Type B pancreatic cell (in vitro differentiated cells): ENCODE results near the gene PLB1. TPM values are rescaled to one million over a fixed set of nuclear protein-coding genes. Genes with fewer than 3 reads are reported as not detected.

Experiments
- DNase-seq: peaks from one replicate; pipeline ENCODE4 v3.0.0; 2021; ENCODE audit warnings: mixed read lengths; ENCODE audit not compliant: unreplicated experiment; ENCODE audit errors: extremely low spot score
- H3K27ac Mint-ChIP-seq: 2 replicates; pipeline ENCODE4 v1.8.0; 2021; ENCODE audit warnings: mild to moderate bottlenecking, mixed read lengths
- H3K27me3 Mint-ChIP-seq: 2 replicates; pipeline ENCODE4 v1.8.0; 2021; ENCODE audit warnings: mixed read lengths
- H3K36me3 Mint-ChIP-seq: 2 replicates; pipeline ENCODE4 v1.8.0; 2021; ENCODE audit warnings: mixed read lengths
- H3K4me1 Mint-ChIP-seq: one replicate; pipeline ENCODE4 v1.8.0; 2021; ENCODE audit warnings: mixed read lengths; ENCODE audit not compliant: unreplicated experiment
- H3K4me3 Mint-ChIP-seq: 2 replicates; pipeline ENCODE4 v1.8.0; 2021; ENCODE audit warnings: mild to moderate bottlenecking, mixed read lengths
- H3K9me3 Mint-ChIP-seq: 2 replicates; pipeline ENCODE4 v1.8.0; 2021; ENCODE audit warnings: mixed read lengths
- CTCF ChIP-seq: fragments of 200-600 bp; sonication (generic); conservative IDR thresholded peaks from 2 replicates; pipeline ENCODE4 v1.5.0; 2021; ENCODE audit warnings: antibody characterized with exemption, mild to moderate bottlenecking
- total RNA-seq: library from RNA; stranded (reverse); gene quantifications from 2 replicates; pipeline ENCODE4 v1.2.1, GENCODE V29; 2021; ENCODE audit warnings: low replicate concordance

Gene PLB1
- total RNA-seq, 1 donor from 2014 or later = 1.9 TPM

- DNase-seq = no peak
- Mint-ChIP-seq H3K4me1 (no peaks in the 10 kb centered on the region), H3K9me3 (no peaks in the 10 kb centered on the region), H3K27ac (no peak overlapping the region), H3K4me3 (no peak overlapping the region), H3K36me3 (no peaks in the 10 kb centered on the region), H3K27me3 (no peaks in the 10 kb centered on the region)
- no peak for TF ChIP-seq CTCF
Observed at GRCh38 chr2:28448793-28449100, 47.1 kb upstream of the PLB1 start.

GRCh38 chr2:28449126-28449487, 46.8 kb upstream of the PLB1 start:
- H3K4me3 Mint-ChIP-seq = no peak overlapping the region
- H3K9me3 Mint-ChIP-seq = no peaks in the 10 kb centered on the region
- no peak for TF ChIP-seq CTCF
- no peaks in the 10 kb centered on the region for H3K4me1 Mint-ChIP-seq
- no peaks in the 10 kb centered on the region for H3K36me3 Mint-ChIP-seq
- no peaks in the 10 kb centered on the region for H3K27me3 Mint-ChIP-seq
- no peak for DNase-seq
- no peak overlapping the region for H3K27ac Mint-ChIP-seq

GRCh38 chr2:28449488-28450395, 46.1 kb upstream of the PLB1 start:
- no peaks in the 10 kb centered on the region for H3K36me3 Mint-ChIP-seq
- H3K27me3 Mint-ChIP-seq = no peaks in the 10 kb centered on the region
- no peak overlapping the region for H3K4me3 Mint-ChIP-seq
- no peak overlapping the region for H3K27ac Mint-ChIP-seq
- no peaks in the 10 kb centered on the region for H3K9me3 Mint-ChIP-seq
- no peak for TF ChIP-seq CTCF
- no peaks in the 10 kb centered on the region for H3K4me1 Mint-ChIP-seq
- no peak for DNase-seq

GRCh38 chr2:28450901-28451565, 44.8 kb upstream of the PLB1 start:
- Mint-ChIP-seq H3K27ac (no peak overlapping the region), H3K9me3 (no peaks in the 10 kb centered on the region), H3K4me1 (no peaks in the 10 kb centered on the region), H3K27me3 (no peaks in the 10 kb centered on the region), H3K4me3 (no peak overlapping the region), H3K36me3 (no peaks in the 10 kb centered on the region)
- TF ChIP-seq CTCF = no peak
- no peak for DNase-seq

GRCh38 chr2:28451793-28452533, 43.9 kb upstream of the PLB1 start:
- Mint-ChIP-seq H3K27ac (no peak overlapping the region), H3K4me1 (no peaks in the 10 kb centered on the region), H3K36me3 (no peaks in the 10 kb centered on the region), H3K9me3 (no peaks in the 10 kb centered on the region), H3K27me3 (no peaks in the 10 kb centered on the region), H3K4me3 (no peak overlapping the region)
- TF ChIP-seq CTCF = no peak
- no peak for DNase-seq
